COR-L47 (cell line): ENCODE measurements around the gene RAPGEF4.

Experiments
- DNase-seq: peaks from one replicate; lab custom pipeline; 2025; lab: John Stamatoyannopoulos, UW

RAPGEF4 gene

GRCh38 chr2:173094731-173095130 is 359.1 kb downstream of the RAPGEF4 start:
- DNase-seq = no peak

- DNase-seq = no peak
These were observed 359.7 kb downstream of the RAPGEF4 start for GRCh38 chr2:173095356-173095755.

GRCh38 chr2:173099271-173099670 is 363.6 kb downstream of the RAPGEF4 start:
- no peak for DNase-seq

- no peak for DNase-seq
These were observed 364.2 kb downstream of the RAPGEF4 start for GRCh38 chr2:173099804-173100203.

- DNase-seq = no peak
These were observed 366.0 kb downstream of the RAPGEF4 start for GRCh38 chr2:173101687-173102086.
